Stimulated activated CD8-positive, alpha-beta memory T cell treated with anti-CD3 and anti-CD28 coated beads, Interleukin-15, amount 100 ng/mL, for 4 hours (primary cell): Measurements from ENCODE around the gene ERGIC1.

Experiments used
- DNase-seq, 2 donors: peaks; one replicate each; pipeline ENCODE4 v3.0.0-alpha.2; 2020; ENCODE audit warnings: low read depth in 2 of 2

The ERGIC1 gene

DNA sequence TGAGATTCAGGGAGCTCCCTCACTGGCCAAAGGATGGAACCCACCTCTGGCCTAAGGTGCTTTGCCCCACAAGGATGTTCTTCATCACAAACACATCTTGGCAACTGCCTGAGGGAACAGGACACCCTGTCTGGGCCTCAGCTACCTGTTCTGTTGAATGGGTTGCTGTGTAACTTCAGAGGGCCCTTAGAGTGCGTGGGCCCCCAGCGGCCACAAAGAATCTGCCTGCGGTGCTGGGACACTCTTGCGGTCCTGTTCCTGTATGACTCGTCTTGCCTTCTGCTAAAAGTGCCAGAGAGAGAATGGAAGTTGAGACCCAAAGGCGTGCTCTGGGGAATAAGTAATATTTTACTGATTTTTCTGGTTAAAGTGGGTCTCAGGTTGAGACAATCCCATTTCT, 111.1 kb downstream of the ERGIC1 start:
- no peak for DNase-seq

DNA sequence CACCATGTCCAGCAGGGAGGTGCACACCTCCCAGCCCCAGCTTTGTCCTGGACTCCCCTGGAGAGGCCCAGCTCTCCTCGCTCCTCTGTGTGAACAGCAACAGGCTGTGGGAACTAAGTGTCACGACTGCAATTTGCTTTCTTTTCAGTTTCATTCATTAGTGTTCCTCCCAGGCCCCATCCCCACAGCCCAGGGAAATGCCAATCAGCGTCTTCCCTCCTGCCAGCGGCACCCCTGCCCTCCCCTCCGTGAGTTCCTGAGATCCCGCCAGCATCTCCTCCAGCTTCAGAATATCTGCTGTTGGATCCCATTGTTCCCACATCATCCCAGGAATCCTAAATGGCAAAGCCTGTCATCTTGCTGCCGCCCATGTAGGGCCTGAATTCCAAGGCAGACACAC, 112.1 kb downstream of the ERGIC1 start:
- DNase-seq: no peak

DNA sequence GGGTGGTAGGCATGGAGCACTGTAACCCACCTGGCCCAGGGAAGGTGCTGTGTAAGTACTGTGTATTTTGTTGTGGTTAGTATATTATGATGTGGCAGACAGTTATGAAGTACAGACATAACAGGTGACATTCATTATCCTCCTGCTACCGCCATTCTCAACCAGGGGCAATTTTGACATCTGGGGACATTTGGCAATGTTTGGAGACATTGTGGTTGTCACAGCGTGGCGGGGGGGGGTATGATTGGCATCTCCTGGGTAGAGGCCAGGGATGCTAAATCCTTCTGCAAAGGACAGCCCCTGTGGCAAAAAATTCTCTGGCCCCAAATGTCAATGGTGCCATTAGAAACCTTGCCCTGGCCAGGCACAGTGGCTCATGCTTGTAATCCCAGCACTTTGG, 115.4 kb downstream of the ERGIC1 start:
- DNase-seq: no peak

DNA sequence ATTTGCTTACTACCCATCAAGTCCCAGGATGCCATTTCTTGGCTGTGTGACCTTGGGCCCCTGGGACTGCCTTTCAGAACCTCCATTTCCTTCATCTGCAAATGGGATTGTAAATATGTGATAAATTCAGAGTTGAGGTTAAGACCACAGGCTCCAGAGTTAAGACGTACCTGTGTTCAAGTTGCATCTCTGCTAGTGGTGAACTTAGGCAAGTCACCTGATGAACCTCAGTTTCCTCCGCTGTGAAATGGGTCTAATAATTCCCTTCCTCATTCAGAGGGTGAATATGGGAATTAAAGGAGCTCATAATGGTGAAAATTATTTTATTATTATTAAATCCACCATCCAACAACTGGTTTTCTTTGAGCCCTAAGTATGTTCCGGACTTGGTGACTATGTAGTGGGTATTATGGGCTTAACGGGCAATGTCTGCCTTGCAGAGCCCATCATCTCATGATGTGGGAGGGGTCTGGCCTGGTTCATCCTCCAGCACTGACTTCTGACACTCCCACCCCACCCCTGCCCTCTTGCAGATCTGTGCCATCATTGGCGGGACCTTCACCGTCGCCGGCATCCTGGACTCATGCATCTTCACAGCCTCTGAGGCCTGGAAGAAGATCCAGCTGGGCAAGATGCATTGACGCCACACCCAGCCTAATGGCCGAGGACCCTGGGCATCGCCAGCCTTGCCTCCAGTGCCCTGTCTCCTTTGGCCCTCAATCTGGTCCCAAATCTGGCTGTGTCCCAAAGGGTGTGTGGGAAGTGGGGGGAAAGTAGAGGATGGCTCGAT, 116.3 kb downstream of the ERGIC1 start:
- no peak for DNase-seq

DNA sequence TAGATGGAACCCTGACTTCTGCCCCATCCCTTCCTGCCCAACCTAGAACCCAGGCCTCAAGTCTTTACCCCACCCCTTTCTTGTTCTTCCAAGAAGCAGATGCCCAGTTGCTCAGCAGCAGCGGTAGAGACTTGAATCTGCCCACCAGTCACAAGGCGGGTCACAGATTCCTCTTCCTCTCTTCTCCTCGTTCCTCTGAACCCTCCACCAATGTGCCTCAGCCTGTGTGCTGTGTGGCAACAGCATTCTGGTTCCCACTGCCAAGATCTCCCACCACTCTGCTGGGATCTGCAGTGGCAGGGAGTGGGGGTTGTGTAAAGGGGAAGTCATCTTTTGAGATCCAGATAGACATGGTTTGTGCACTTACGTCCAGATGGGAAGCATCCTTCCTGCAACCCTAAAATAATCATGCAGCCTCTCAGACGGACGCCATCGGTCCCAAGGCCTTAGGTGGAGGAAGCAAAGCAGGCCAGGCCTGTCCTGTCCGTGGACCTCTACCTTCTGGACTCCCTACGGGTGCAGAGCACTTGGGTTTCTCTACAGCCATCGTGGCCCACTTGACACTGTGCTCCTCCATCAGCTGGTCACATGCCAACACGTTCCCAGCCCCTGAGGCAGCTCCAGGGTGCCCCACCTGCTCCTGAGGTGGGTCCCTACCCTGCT, 117.5 kb downstream of the ERGIC1 start:
- DNase-seq: no peak

DNA sequence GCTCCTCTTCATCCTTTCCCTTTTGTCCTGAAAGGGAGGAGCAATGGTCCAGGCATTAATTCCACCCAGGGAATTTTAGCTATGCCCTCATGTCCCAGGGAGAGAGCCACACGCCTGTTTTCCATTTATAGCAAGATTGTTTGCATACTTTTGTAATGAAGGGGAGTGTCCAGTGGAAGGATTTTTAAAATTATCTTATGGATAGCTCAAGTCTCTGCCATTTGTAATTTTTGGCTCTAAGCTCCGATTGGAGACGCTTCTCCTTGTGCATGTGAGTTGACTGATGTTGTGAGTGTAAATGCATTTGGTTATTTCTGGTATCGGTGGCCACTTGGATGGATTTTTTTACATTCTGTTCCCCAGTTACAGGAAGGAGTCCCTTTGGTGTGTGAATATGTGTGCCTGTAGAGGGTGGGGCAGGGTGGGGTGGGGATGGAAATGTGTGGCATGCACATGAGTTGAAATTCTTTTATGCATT, 118.0 kb downstream of the ERGIC1 start:
- no peak for DNase-seq

DNA sequence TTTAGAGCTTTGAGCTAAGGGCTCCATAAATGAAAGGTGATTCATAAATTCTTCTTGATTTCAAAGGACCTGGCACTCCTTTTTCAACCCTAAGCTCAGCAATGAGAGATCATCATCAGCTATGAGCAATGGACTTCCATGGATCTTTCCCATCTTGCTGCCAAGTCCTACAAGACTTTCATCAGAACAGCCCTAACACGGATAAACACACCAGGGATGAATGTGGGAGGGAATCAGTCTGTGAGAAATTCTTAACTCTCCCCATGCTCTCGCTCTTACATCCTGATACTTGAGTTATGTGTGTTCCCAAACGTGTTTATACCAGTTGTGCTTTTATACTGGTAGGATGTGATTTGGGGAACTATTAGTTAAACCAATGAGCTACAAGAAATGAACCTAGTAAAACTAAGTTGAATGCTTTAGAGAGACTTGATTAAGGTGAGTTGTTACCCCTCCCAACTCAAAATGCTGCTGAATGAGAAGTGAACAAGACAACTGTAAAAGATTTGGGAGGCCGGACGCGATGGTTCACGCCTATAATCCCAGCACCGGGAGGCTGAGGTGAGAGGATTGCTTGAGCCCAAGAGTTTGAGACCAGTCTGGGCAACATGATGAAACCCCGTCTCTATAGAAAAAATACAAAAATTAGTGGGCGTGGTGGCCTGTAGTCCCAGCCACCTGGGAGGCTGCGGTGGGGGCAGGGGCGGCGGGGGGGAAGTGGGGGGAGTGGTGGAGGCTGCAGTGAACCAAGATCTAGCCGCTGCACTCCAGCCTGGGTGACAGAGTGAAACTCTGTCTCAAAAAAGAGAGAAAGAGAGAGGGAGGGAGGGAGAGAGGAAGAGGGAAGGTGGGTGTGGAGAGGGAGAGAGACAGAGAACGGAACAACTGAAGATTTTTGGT, 120.0 kb downstream of the ERGIC1 start:
- no peak for DNase-seq

DNA sequence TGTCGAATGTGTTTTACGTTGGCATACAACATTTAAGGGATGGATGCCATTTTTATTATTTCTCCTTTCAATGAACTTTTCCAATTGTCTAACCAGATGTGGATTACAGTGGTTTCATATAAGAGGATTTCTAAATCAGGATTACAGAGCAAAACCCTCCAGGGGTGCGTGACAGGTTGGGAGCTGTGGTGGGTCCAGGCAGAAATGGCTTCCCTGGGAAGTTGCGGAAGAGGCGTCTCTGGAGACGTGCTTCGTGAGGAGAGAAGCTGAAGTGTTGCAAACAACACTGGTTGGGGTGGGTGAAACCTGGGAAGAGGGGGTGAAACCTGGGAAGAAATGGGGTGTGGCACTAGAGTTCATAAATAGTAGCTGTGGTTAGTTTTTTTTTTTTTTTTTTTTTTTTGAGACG, 120.7 kb downstream of the ERGIC1 start:
- no peak for DNase-seq

DNA sequence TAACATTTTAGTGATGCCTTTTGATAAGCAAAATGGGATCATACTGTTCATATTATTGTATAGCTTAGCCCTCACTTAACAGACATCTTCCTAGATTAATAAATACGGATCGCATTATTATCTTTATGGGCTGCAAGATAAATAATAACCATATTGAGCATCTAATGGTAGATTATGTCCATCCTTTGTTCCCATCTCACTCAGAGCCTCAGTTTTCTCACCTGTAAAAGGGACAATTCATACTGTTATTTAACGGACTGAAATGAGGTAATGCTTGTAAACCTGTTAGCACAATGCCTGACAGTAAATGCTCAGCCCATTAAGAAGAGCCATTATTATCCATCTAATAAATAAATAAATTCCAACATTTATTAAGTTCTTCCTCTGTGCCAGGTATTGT, 122.2 kb downstream of the ERGIC1 start:
- DNase-seq: no peak

DNA sequence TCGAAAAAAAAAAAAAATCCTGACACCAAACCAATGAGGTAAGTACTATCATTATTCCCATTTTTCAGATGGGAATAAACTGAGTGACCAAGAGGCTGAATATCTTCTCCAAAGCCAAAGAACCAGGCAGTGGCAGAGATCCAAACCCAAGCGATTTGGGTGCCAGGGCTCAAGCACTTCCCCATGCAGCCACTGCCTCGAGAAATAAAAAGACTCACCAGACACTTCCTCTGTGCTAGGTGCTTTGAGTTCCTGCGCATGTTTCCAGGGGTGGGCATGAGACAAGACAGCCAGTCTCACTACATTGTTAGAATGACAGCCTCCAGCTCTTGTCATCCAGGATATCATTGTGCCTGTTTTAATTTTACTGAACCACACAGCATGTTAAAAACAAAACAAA, 122.9 kb downstream of the ERGIC1 start:
- no peak for DNase-seq

DNA sequence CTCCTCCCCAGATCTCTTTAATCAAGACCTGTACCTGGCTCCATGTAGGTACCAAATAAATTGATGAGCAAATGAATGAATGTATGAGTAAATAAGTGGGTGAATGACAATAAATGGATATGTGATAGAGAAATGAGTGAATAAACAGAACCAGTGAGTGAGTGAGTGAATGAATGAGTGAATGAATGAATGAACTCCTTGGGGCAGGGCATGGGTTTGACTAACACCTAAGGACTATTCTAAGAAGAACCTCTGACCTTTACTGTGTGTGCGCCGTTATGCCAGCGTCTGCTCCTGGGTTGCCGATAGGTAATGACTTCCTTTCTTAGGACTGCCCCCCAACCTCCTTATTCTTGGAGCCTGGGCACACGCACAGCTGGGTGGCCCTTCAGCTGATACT, 123.4 kb downstream of the ERGIC1 start:
- no peak for DNase-seq

DNA sequence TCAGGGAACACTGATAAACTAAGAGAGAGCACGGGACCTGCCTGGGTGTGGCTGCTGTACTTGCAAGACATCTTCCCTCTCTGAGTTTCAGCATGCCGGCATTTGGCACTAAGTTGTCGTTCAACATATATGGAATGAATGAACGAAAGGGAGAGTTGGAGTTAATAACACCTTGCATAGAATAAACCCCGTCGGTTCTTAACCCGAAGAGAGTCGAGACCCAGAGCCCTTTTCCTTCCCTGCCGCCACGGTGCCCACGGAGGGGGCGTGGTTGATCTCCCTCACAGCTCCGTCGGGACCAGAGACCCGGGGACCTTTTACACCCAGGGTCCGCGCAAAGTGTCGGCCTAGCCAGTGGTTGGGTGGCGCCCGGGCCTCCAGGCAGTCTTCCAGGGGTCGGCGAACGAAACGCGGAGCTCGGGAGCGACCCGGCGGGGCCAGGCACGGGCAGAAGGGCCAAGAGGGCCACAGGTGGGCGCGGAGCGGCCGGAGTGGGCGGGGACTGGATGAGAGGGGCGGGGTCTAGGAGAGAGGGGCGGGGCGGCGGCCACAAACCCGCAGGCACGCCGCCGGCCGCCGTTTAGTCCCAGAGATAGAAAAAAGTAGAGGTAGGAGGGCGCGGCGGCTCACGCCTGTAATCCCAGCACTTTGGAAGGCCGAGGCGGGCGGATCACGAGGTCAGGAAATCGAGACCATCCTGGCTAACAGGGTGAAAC, 124.4 kb downstream of the ERGIC1 start:
- DNase-seq: peak; percentile 20 to 42

DNA sequence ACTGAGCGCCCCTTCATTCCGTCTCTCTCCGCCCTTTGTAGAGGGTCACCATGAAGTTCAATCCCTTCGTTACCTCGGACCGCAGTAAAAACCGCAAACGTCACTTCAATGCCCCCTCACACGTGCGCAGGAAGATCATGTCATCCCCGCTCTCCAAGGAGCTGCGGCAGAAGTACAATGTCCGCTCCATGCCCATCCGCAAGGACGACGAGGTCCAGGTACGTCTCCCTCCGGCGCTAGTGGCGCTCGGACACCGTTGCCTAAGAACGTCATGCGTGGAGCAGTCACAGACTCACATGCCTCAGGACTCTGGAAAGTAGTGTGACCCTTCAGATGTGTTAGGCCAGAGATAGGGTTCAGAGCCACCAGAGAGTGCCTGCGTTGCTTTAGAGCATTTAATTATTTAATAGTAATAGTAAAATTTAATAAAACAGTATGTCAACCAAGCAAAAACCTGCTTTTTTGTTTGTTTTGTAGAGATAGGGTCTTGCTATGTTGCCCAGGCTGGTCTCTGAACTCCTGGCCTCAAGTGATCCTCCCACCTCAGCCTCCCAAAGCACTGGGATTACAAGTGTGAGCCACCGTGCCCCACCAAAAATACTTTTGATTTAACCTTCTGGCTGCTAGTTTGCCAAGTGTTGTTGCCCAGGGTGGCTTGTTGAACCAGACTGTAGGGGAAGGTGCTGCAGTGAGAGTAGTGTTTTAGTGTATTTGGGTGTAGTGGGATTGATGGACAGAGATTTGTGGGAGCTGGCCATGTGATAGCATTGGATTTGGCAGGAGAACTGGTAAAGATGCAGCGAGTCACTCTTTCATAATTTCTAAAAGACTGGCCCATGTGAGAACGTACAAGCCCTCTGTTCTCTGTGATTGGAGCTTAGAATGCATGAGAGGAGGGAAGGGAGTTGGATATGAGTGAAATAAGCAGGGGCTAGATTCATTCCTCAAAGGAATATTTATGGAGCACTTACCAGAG, 126.1 kb downstream of the ERGIC1 start:
- DNase-seq: no peak

DNA sequence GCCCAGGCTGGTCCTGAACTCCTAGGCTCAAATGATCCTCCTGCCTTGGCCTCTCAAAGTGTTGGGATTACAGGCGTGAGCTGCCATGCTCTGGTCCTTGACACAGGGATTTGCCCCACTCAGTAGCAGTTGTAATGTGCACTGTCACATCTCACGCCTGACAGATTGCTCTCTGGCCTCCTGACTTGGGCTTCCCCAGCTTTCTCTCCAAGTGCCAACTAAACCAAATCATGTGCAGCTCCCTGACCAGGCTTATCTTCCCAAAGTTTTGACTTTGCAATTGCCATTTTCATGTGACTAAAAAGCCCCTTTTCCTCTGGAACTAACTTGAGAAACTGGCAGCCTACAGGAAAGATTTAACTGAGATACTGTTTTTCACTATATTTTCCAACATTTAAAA, 135.9 kb downstream of the ERGIC1 start:
- DNase-seq: no peak

DNA sequence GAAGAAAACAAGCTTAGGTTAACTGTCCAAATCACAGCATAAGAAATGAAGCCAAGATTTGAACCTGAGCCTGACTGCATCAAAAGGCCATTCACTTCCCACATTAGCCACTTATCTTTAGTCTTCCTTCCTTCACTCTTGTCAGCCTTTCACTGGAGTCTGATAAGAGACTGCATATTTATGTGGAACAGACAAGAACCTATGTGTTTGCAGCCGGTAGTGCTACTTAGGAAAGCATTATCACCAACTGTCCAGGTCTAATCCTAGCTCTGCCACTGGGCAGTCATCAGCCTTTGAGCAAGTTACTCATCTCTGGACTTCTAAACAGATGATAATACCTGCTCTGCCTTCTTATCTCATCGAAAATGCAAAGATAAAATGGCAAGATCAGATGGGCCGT, 137.4 kb downstream of the ERGIC1 start:
- DNase-seq: no peak

DNA sequence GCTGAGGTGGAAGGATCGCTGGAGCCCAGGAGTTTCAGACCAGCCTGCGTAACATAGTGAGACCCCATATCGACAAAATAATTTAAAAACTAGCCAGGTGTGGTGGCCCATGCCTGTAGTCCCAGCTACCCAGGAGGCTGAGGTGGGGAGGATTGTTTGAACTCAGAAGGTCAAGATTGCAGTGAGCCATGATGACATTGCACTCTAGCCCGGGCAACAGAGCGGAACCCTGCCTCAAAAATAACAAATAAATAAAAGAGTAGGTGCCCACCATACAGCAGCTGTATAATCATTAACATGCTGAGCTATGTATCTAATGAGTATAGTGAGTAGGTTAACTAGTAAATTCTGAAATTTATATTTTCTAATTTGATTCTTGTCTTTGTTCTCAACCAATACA, 138.5 kb downstream of the ERGIC1 start:
- no peak for DNase-seq

DNA sequence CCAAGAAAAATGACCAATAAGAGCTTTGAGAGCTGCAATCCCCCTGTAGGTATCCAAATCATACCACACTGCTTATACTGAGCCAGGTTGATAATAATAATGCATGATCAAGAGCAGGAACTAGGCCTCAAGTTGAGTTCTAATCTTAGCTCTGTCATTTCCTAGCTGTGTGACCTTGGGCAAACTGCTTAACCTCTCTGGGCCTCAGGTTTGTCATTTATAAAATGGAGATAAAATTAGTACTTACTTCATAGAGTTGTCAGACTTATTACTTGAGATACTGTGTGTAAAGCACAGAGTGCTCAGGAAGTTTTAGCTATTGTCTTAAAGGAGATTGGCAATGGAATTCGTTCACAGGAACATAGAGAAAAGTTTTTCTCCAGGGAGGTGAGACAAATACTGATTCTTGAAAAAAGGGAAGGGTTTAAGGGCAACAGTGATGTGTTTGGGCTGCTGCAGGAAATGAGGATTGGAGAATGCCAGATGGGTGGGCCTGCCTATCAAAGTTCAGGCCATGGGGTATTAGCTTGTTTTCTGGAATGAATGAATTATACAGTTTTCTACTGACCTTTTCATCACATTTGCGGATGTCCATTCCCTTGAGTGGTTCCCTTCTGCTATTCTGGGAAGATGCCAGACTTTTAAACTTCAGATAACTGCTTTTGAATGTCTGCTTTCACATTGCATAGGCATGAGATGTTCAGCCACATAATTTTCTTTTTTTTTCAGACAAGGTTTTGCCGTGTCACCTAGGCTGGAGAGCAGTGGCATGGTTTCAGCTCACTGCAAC, 139.3 kb downstream of the ERGIC1 start:
- DNase-seq: no peak

DNA sequence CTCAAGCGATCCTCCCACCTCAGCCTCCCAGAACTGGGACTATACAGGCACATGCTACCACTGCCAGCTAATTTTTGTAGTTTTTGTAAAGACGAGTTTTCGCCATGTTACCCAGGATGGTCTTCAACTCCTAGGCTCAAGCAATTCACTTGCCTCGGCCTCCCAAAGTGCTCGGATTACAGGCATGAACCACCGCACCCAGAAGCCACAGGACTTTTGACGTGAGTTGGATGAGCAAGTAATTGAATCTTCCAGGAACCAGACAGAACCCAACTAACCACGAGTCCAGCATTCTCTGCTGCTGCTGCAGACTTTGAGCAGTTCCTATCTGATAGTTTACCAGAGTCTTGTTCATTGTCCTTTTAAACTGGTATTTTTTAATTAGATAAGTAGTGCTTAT, 139.9 kb downstream of the ERGIC1 start:
- DNase-seq: no peak

DNA sequence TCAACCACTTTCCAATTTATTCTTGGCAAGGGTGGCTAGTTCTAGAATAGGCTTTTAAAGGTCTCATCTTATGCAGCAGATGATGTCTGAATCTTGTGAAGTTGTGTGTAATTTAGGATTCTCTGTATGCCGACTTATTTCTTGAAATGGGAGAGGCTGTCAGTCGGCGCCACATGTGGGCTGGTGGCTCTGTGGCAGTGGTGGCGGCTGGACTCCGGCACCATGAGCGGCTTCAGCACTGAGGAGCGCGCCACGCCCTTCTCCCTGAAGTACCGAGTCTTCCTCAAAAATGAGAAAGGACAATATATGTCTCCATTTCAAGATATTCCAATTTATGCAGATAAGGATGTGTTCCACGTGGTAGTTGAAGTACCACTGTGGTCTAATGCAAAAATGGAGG, 141.2 kb downstream of the ERGIC1 start:
- DNase-seq: no peak

DNA sequence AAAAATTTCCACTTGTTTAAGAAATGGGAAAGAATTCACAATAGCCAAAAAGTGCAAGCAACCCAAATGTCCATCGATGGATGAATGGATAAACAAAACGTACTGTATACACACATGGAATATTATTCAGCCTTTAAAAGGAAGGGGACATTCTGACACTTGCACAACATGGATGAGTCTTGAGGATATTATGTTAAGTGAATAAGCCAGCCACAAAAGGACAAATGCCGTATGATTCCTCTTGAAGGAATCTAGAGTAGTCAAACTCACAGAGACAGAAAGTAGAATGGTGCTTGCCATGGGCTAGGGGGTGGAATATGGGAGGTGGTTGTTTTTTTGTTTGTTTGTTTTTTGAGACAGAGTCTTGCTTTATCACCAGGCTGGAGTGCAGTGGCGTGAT, 145.7 kb downstream of the ERGIC1 start:
- no peak for DNase-seq
